Brain microvascular endothelial cell (primary cell): Measurements from ENCODE around the gene CHID1.

Experiments
- DNase-seq: peaks from one replicate; pipeline ENCODE4 v3.0.0-alpha.2; 2020
- H3K27ac ChIP-seq: fragments of 250-450 bp; sonication (Bioruptor Pico); 2 replicates; pipeline ENCODE4 v1.5.1; 2020; ENCODE audit warnings: mild to moderate bottlenecking, moderate library complexity
- H3K27me3 ChIP-seq: fragments of 250-450 bp; sonication (Bioruptor Pico); replicated peaks from 2 replicates; pipeline ENCODE4 v1.5.1; 2020; ENCODE audit warnings: mild to moderate bottlenecking
- H3K36me3 ChIP-seq: fragments of 250-450 bp; sonication (Bioruptor Pico); replicated peaks from 2 replicates; pipeline ENCODE4 v1.5.1; 2020; ENCODE audit warnings: mild to moderate bottlenecking
- H3K4me3 ChIP-seq: 2 replicates; pipeline ENCODE4 v1.5.1; 2011; ENCODE audit warnings: low read depth, mild to moderate bottlenecking, control low read depth, low read length, moderate library complexity
- CTCF ChIP-seq: IDR thresholded peaks from 2 replicates; pipeline ENCODE4 v1.5.1; 2011; ENCODE audit warnings: low read depth, mild to moderate bottlenecking, moderate library complexity, low read length, control low read depth, inconsistent platforms; ENCODE audit errors: missing control alignments
- in situ Hi-C: cut with HindIII; loops from 2 replicates; pipeline ENCODE4 v1.10.0; 2017; ENCODE audit warnings: low sequenced_read_pairs, low pct_ligation_motif_present

CHID1 gene

GRCh38 chr11:826836-827145 lies 83.8 kb downstream of the CHID1 start:
- Histone ChIP-seq H3K36me3 (peaks cover 18% of the 10 kb centered on the region), H3K4me3 (no peak overlapping the region), H3K27ac (no peak overlapping the region), H3K27me3 (no peaks in the 10 kb centered on the region)
- DNase-seq = no peak
- in situ Hi-C loops = no loop called here
- TF ChIP-seq CTCF = no peak

- in situ Hi-C loops = no loop called here
- Histone ChIP-seq H3K27ac (no peak overlapping the region), H3K36me3 (peaks cover 20% of the 10 kb centered on the region), H3K4me3 (no peak overlapping the region), H3K27me3 (no peaks in the 10 kb centered on the region)
- DNase-seq = no peak
- no peak for TF ChIP-seq CTCF
Observed at GRCh38 chr11:826227-826621, 84.4 kb downstream of the CHID1 start.

- no peak for DNase-seq
- no peak overlapping the region for H3K4me3 ChIP-seq
- in situ Hi-C loops = no loop called here
- peaks cover 20% of the 10 kb centered on the region for H3K36me3 ChIP-seq
- H3K27me3 ChIP-seq = no peaks in the 10 kb centered on the region
- H3K27ac ChIP-seq = no peak overlapping the region
- TF ChIP-seq CTCF = no peak
Observed at GRCh38 chr11:825366-826226, 85.0 kb downstream of the CHID1 start.

- no peak for DNase-seq
- no peak overlapping the region for H3K4me3 ChIP-seq
- in situ Hi-C loops = no loop called here
- no peak for TF ChIP-seq CTCF
- H3K36me3 ChIP-seq = peaks cover 20% of the 10 kb centered on the region
- no peak overlapping the region for H3K27ac ChIP-seq
- H3K27me3 ChIP-seq = no peaks in the 10 kb centered on the region
Observed at GRCh38 chr11:824942-825341, 85.7 kb downstream of the CHID1 start.

DNA sequence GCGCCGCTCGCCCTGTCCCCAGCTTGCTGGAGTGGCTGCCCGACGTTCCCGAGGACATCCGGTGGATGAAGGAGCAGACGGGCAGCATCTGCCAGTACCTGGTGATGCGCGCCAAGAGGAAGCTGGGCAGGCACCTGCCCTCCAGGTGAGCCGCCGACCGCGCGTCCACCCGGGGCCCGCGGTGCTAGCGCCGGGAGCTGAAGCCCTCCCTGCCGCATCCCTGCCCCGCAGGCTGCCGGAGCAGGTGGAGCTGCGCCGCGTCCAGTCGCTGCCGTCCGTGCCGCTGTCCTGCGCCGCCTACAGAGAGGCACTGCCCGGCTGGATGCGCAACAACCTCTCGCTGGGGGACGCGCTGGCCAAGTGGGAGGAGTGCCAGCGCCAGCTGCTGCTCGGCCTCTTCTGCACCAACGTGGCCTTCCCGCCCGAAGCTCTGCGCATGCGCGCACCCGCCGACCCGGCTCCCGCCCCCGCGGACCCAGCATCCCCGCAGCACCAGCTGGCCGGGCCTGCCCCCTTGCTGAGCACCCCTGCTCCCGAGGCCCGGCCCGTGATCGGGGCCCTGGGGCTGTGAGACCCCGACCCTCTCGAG lies 86.2 kb downstream of the CHID1 start:
- H3K36me3 ChIP-seq = peaks cover 20% of the 10 kb centered on the region
- no peak for DNase-seq

More for the DNA sequence above, 86.2 kb downstream of the CHID1 start:
- no peak overlapping the region for H3K4me3 ChIP-seq
- TF ChIP-seq CTCF = no peak
- in situ Hi-C loops = no loop called here
- no peak overlapping the region for H3K27ac ChIP-seq
- H3K27me3 ChIP-seq = no peaks in the 10 kb centered on the region
